H9 (cell line): ENCODE results near the gene TMEM51. TPM values are rescaled to one million over a fixed set of nuclear protein-coding genes. Genes with fewer than 3 reads are reported as not detected.

Experiments
- DNase-seq: peaks from one replicate; pipeline ENCODE4 v3.0.0-alpha.2; 2017
- H2AFZ ChIP-seq: one replicate; pipeline ENCODE4 v1.6.1; 2013; ENCODE audit warnings: mild to moderate bottlenecking, low read length, control low read depth, moderate library complexity
- H2AK5ac ChIP-seq: 2 replicates; pipeline ENCODE4 v1.6.1; 2013; ENCODE audit warnings: low read length, control low read depth, mixed read lengths; ENCODE audit not compliant: insufficient read length
- H2BK120ac ChIP-seq: one replicate; pipeline ENCODE4 v1.6.1; 2013; ENCODE audit warnings: low read depth, mild to moderate bottlenecking, low read length, control low read depth, inconsistent platforms; ENCODE audit not compliant: poor library complexity, severe bottlenecking
- H2BK12ac ChIP-seq: 2 replicates; pipeline ENCODE4 v1.6.1; 2013; ENCODE audit warnings: low read length, control low read depth, mixed read lengths, low read depth; ENCODE audit not compliant: insufficient read length
- H2BK15ac ChIP-seq: 2 replicates; pipeline ENCODE4 v1.6.1; 2013; ENCODE audit warnings: low read depth, low read length, control low read depth
- H2BK20ac ChIP-seq: one replicate; pipeline ENCODE4 v1.6.1; 2013; ENCODE audit warnings: low read depth, mild to moderate bottlenecking, low read length, control low read depth, inconsistent platforms; ENCODE audit not compliant: poor library complexity, severe bottlenecking
- H2BK5ac ChIP-seq: 2 replicates; pipeline ENCODE4 v1.6.1; 2013; ENCODE audit warnings: low read length, control low read depth, mixed read lengths; ENCODE audit not compliant: insufficient read length
- H3K14ac ChIP-seq: 2 replicates; pipeline ENCODE4 v1.6.1; 2013; ENCODE audit warnings: low read length, control low read depth; ENCODE audit not compliant: insufficient read depth
- H3K18ac ChIP-seq: 2 replicates; pipeline ENCODE4 v1.6.1; 2013; ENCODE audit warnings: low read depth, mild to moderate bottlenecking, mixed read lengths, low read length, control low read depth; ENCODE audit not compliant: insufficient read length
- H3K23ac ChIP-seq: 2 replicates; pipeline ENCODE4 v1.6.1; 2013; ENCODE audit warnings: low read length, control low read depth, mixed read lengths, low read depth; ENCODE audit not compliant: insufficient read length
- H3K23me2 ChIP-seq: 2 replicates; pipeline ENCODE4 v1.6.1; 2013; ENCODE audit warnings: low read depth, mild to moderate bottlenecking, mixed read lengths, low read length, control low read depth; ENCODE audit not compliant: insufficient read length, poor library complexity, severe bottlenecking
- H3K27ac ChIP-seq: 2 replicates; pipeline ENCODE4 v1.5.1; 2013; ENCODE audit warnings: low read length, control low read depth, mixed read lengths, low read depth; ENCODE audit not compliant: insufficient read length
- H3K27me3 ChIP-seq: 2 replicates; pipeline ENCODE4 v1.6.1; 2013; ENCODE audit warnings: low read length, control low read depth, inconsistent platforms; ENCODE audit not compliant: insufficient read depth
- H3K4ac ChIP-seq: 2 replicates; pipeline ENCODE4 v1.6.1; 2013; ENCODE audit warnings: low read depth, mild to moderate bottlenecking, control low read depth, inconsistent platforms, low read length, moderate library complexity
- H3K4me1 ChIP-seq: 2 replicates; pipeline ENCODE4 v1.6.1; 2013; ENCODE audit warnings: low read length, control low read depth, inconsistent platforms; ENCODE audit not compliant: insufficient read depth
- H3K4me2 ChIP-seq: 2 replicates; pipeline ENCODE4 v1.6.1; 2013; ENCODE audit warnings: low read length, control low read depth, mixed read lengths; ENCODE audit not compliant: insufficient read length, insufficient read depth
- H3K56ac ChIP-seq: 2 replicates; pipeline ENCODE4 v1.6.1; 2013; ENCODE audit warnings: low read depth, mild to moderate bottlenecking, mixed read lengths, low read length, control low read depth; ENCODE audit not compliant: insufficient read length
- H3K79me1 ChIP-seq: 2 replicates; pipeline ENCODE4 v1.6.1; 2013; ENCODE audit warnings: low read depth, mild to moderate bottlenecking, moderate library complexity, low read length, control low read depth, inconsistent platforms; ENCODE audit not compliant: insufficient read depth, poor library complexity, severe bottlenecking
- H3K79me2 ChIP-seq: 2 replicates; pipeline ENCODE4 v1.6.1; 2013; ENCODE audit warnings: low read length, control low read depth, inconsistent platforms; ENCODE audit not compliant: insufficient read depth
- H3K9ac ChIP-seq: 2 replicates; pipeline ENCODE4 v1.6.1; 2013; ENCODE audit warnings: low read length, control low read depth, mixed read lengths; ENCODE audit not compliant: insufficient read length; ENCODE audit errors: extremely low read depth
- H3K9me3 ChIP-seq: one replicate; pipeline ENCODE4 v1.6.1; 2013; ENCODE audit warnings: low read depth, low read length, inconsistent platforms; ENCODE audit not compliant: control insufficient read depth
- H3T11ph ChIP-seq: one replicate; pipeline ENCODE4 v1.6.1; 2013; ENCODE audit warnings: mild to moderate bottlenecking, low read length, control low read depth, inconsistent platforms
- H4K20me1 ChIP-seq: one replicate; pipeline ENCODE4 v1.6.1; 2013; ENCODE audit not compliant: control insufficient read depth, insufficient read length, insufficient read depth
- H4K5ac ChIP-seq: 2 replicates; pipeline ENCODE4 v1.6.1; 2013; ENCODE audit warnings: low read depth, mild to moderate bottlenecking, mixed read lengths, low read length, control low read depth; ENCODE audit not compliant: insufficient read length
- H4K8ac ChIP-seq: replicated peaks from 2 replicates; pipeline ENCODE4 v1.6.1; 2013; ENCODE audit warnings: low read length, control low read depth, mixed read lengths, low read depth; ENCODE audit not compliant: insufficient read length
- H4K91ac ChIP-seq: 2 replicates; pipeline ENCODE4 v1.6.1; 2013; ENCODE audit warnings: low read depth, mild to moderate bottlenecking, moderate library complexity, mixed read lengths, low read length, control low read depth; ENCODE audit not compliant: insufficient read length
- H3K27ac Mint-ChIP-seq, 3 experiments: 2 replicates in 2 of 3; 3 replicates in 1 of 3; pipeline ENCODE4 v1.8.0; 2020 to 2021; ENCODE audit warnings: mixed read lengths in 3 of 3, mild to moderate bottlenecking in 1 of 3, moderate library complexity in 1 of 3
- H3K27me3 Mint-ChIP-seq: 2 replicates; pipeline ENCODE4 v1.8.0; 2021; ENCODE audit warnings: low read depth, mild to moderate bottlenecking, moderate library complexity, mixed read lengths
- H3K36me3 Mint-ChIP-seq, 3 experiments: 2 replicates in 2 of 3; 3 replicates in 1 of 3; pipeline ENCODE4 v1.8.0; 2020 to 2021; ENCODE audit warnings: low read depth in 3 of 3, mixed read lengths in 3 of 3; ENCODE audit not compliant: insufficient read depth in 1 of 3
- H3K4me1 Mint-ChIP-seq, 2 experiments: 2 replicates each; pipeline ENCODE4 v1.8.0; 2020; ENCODE audit warnings: mixed read lengths in 2 of 2
- H3K4me3 Mint-ChIP-seq, 2 experiments: 2 replicates in 1 of 2; 3 replicates in 1 of 2; pipeline ENCODE4 v1.8.0; 2020 to 2021; ENCODE audit warnings: mild to moderate bottlenecking in 2 of 2, mixed read lengths in 2 of 2, moderate library complexity in 1 of 2
- H3K9me3 Mint-ChIP-seq, 2 experiments: 2 replicates in 1 of 2; 3 replicates in 1 of 2; pipeline ENCODE4 v1.8.0; 2020; ENCODE audit warnings: mild to moderate bottlenecking in 2 of 2, mixed read lengths in 2 of 2, moderate library complexity in 1 of 2
- CTCF ChIP-seq: fragments of 200-600 bp; sonication (generic); conservative IDR thresholded peaks from 3 replicates; pipeline ENCODE4 v1.8.0; 2021; ENCODE audit warnings: antibody characterized with exemption, mild to moderate bottlenecking
- WGBS: extraction: QIAGEN DNeasy Blood & Tissue Kit; methylation state at CpG from one replicate; pipeline ENCODE4 v1.1.7; 2013; ENCODE audit warnings: missing lambda C conversion rate, low lambda C conversion rate, mixed read lengths; ENCODE audit not compliant: insufficient read length; ENCODE audit errors: extremely low coverage; 5-methylcytosine and 5-hydroxymethylcytosine counted together
- total RNA-seq: library from RNA; stranded (reverse); gene quantifications from 2 replicates; pipeline ENCODE4 v1.2.1, GENCODE V29; 2021

TMEM51 gene
- total RNA-seq, 1 experiment from 2014 or later: 4.6 TPM

- no peak overlapping the region for H2BK15ac ChIP-seq
- WGBS: no CpG with 5 or more reads among the region's 17 CpGs
- no peak overlapping the region for H4K91ac ChIP-seq
- no peak overlapping the region for H2BK120ac ChIP-seq
- H3K14ac ChIP-seq: no peak overlapping the region
- no peaks in the 10 kb centered on the region for H3K9me3 ChIP-seq
- H4K20me1 ChIP-seq: no peaks in the 10 kb centered on the region
- no peaks in the 10 kb centered on the region for H3K79me1 ChIP-seq
- H3K18ac ChIP-seq: no peak overlapping the region
- no peak overlapping the region for H3T11ph ChIP-seq
- Mint-ChIP-seq H3K4me1 (peaks cover 2 to 5% of the 10 kb centered on the region in 2 experiments; a peak in 2 of 4 replicates), H3K27ac (peak overlapping the region in 1 of 3 experiments; percentile 82; a peak in 2 of 7 replicates), H3K4me3 (no peak overlapping the region), H3K27me3 (peaks cover 8% of the 10 kb centered on the region), H3K36me3 (peaks cover 2 to 4% (median 3%) of the 10 kb centered on the region in 3 experiments; a peak in 5 of 7 replicates), H3K9me3 (no peaks in the 10 kb centered on the region; a peak in 2 of 5 replicates)
- no peak overlapping the region for H3K27ac ChIP-seq
- no peak overlapping the region for H2BK5ac ChIP-seq
- no peaks in the 10 kb centered on the region for H3K4me1 ChIP-seq
- H4K5ac ChIP-seq: no peak overlapping the region
- no peak overlapping the region for H3K56ac ChIP-seq
- H2AFZ ChIP-seq: no peak overlapping the region
- no peak overlapping the region for H3K4me2 ChIP-seq
- H3K9ac ChIP-seq: no peak overlapping the region
- no peaks in the 10 kb centered on the region for H3K23me2 ChIP-seq
- no peak overlapping the region for H2AK5ac ChIP-seq
- no peak overlapping the region for H3K23ac ChIP-seq
- H2BK12ac ChIP-seq: no peak overlapping the region
- DNase-seq: no peak
- no peak overlapping the region for H4K8ac ChIP-seq
- no peak overlapping the region for H3K4ac ChIP-seq
- H3K79me2 ChIP-seq: no peaks in the 10 kb centered on the region
- no peak for TF ChIP-seq CTCF
- no peaks in the 10 kb centered on the region for H3K27me3 ChIP-seq
- no peak overlapping the region for H2BK20ac ChIP-seq
Measured at GRCh38 chr1:15226388-15227255, 73.1 kb downstream of the TMEM51 start.
